IgD-negative memory B cell (primary cell): ENCODE data around the gene BACE2. TPM values are rescaled to one million over a fixed set of nuclear protein-coding genes. Genes with fewer than 3 reads are reported as not detected.

ENCODE experiments used
- H3K27ac Mint-ChIP-seq, 3 donors: one replicate each; pipeline ENCODE4 v1.8.0; 2020 to 2022; ENCODE audit warnings: mild to moderate bottlenecking in 3 of 3, mixed read lengths in 3 of 3, moderate library complexity in 1 of 3
- H3K27me3 Mint-ChIP-seq: one replicate; pipeline ENCODE4 v1.8.0; 2021; ENCODE audit warnings: mixed read lengths
- H3K36me3 Mint-ChIP-seq: one replicate; pipeline ENCODE4 v1.8.0; 2020; ENCODE audit warnings: mild to moderate bottlenecking, mixed read lengths
- H3K4me1 Mint-ChIP-seq, 3 donors: one replicate each; pipeline ENCODE4 v1.8.0; 2020 to 2022; ENCODE audit warnings: mixed read lengths in 3 of 3, mild to moderate bottlenecking in 1 of 3
- H3K4me3 Mint-ChIP-seq, 4 donors: one replicate each; pipeline ENCODE4 v1.8.0; 2020 to 2022; ENCODE audit warnings: mild to moderate bottlenecking in 4 of 4, mixed read lengths in 4 of 4, moderate library complexity in 3 of 4
- H3K9me3 Mint-ChIP-seq, 3 donors: one replicate each; pipeline ENCODE4 v1.8.0; 2020 to 2021; ENCODE audit warnings: mixed read lengths in 3 of 3, mild to moderate bottlenecking in 1 of 3
- polyA plus RNA-seq: library from polyadenylated mRNA; unstranded; fragments of 300-500 nt; fragmentation: Illumina TruSeq; gene quantifications from one replicate; pipeline ENCODE4 v1.2.3, GENCODE V29; 2021

Gene BACE2
- polyA plus RNA-seq, 1 donor from 2014 or later = 91.4 TPM

DNA sequence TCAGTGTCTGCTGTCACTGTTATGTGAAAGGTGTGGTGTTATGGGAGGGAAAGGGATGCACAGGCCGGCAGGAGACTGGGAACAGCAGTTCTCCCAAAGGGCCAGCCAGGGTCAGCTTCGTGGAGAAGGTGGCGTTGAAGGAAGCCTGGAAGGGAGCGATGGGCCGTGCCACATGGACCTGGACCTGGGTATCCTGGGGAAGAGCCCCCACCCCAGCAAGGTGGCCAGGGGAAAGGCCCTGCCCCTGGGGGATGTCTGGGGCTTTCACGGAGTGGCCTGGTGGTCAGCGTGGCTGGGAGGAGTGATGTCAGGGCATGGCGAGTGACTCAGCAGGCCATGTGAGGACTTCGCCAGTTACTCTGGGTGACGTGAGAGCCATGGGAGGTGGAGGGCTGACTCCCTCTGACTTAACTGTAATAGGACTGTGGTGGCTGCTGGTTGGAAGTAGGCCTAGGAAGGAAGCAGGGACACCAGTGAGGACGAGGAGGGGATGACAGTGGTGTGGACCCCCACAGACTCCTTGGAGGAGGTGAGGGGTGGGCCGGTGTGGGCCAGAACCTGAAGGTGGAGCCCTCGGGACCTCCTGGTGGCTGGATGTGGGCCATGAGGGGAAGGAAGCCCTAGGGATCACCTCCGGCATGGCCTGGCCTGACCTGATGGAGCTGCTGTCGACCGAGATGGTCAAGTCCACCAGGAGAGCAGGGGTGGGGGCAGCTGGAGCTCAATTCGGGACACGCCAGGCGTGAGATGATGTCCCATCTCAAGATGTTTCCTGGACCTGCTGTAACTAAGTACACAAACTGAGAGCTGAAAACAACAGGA is 54.5 kb downstream of the BACE2 start:
- peak overlapping the region in 1 of 3 donors; percentile 5 for H3K27ac Mint-ChIP-seq

DNA sequence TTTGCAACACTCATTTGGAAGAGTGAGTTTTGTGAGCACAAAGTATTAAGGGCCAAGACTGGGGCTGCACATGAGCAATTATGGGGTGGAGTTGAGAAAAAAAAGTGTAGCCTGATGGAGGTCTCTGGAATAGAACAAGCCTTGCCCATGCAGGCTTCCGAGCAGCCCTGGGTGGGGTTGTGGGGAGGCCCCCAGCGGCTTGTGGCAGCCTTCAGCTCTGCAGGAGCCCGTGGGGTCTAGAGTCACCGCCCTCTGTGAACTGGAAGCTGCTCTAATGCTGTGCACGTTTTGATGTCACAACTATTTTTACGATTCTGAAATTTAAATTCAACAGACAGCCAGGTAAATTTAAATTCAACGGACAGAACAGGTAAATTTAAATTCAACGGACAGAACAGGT is 58.9 kb downstream of the BACE2 start:
- Mint-ChIP-seq H3K27me3 (no peaks in the 10 kb centered on the region), H3K4me1 (peaks cover 37 to 54% (median 38%) of the 10 kb centered on the region in 3 donors), H3K9me3 (no peaks in the 10 kb centered on the region), H3K4me3 (peak overlapping the region in 1 of 4 donors; percentile 41), H3K36me3 (no peaks in the 10 kb centered on the region), H3K27ac (no peak overlapping the region)

More for the DNA sequence above, 54.5 kb downstream of the BACE2 start:
- H3K27me3 Mint-ChIP-seq = no peaks in the 10 kb centered on the region
- H3K36me3 Mint-ChIP-seq = peaks cover 3% of the 10 kb centered on the region
- H3K9me3 Mint-ChIP-seq = no peaks in the 10 kb centered on the region
- H3K4me3 Mint-ChIP-seq = no peak overlapping the region
- H3K4me1 Mint-ChIP-seq = peaks cover 4 to 20% (median 10%) of the 10 kb centered on the region in 3 donors

DNA sequence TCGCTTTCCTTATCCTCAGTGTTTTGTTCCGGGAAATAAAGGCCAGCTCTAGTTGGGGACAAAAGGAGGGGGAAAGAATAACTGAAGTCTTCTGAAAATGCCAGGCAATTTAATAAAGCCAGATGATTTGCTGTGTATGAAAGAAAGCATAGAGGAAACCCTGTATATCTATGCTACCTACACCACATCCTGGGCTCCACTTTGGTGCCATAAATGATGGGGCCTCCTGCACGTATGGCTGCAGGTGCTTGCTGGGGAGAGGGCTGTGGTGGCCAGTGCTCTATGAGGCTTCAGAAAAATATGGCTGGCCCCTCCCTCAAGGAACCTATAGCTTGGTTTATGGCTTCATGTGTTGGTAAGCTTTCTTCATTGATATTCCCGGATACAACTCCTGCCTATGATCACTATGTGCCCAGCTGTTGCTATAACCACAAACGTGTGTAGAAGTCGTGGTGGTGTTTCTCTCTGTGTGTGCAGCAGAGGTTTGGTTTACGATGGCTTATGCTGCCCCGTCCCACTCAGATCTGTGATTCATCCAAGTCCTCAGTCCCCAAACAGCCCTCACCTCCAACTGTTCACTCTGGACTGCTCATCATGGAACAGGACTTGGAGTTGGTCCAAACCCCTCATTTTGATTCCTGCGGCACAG is 59.5 kb downstream of the BACE2 start:
- no peaks in the 10 kb centered on the region for H3K36me3 Mint-ChIP-seq
- no peaks in the 10 kb centered on the region for H3K9me3 Mint-ChIP-seq
- peaks cover 41 to 60% (median 44%) of the 10 kb centered on the region in 3 donors for H3K4me1 Mint-ChIP-seq
- H3K27me3 Mint-ChIP-seq = no peaks in the 10 kb centered on the region
- H3K27ac Mint-ChIP-seq = peak overlapping the region in 1 of 3 donors; percentile 53
- H3K4me3 Mint-ChIP-seq = peak overlapping the region in 2 of 4 donors; percentile 24 to 60

DNA sequence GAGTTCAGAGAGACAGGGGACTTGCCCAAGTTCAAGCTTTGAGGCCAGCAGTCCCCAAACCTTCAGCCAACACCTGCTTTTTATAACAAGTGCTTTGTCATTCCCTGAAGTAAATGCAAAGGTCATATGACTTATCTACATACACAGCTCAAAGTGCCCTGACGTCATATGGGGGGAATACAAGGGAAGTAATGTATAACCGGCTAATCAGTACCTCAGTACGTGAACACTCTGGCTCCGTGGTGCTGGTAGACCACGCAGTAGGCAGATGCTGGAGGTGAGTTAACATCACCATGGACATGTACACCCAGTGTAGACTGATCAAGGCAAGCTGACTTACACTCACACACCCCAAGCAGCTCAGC is 60.0 kb downstream of the BACE2 start:
- Mint-ChIP-seq H3K4me1 (peaks cover 42 to 62% (median 45%) of the 10 kb centered on the region in 3 donors), H3K27me3 (no peaks in the 10 kb centered on the region), H3K27ac (peak overlapping the region in 1 of 3 donors; percentile 97), H3K9me3 (no peaks in the 10 kb centered on the region), H3K4me3 (peak overlapping the region in 3 of 4 donors; percentile 40 to 74 (median 60)), H3K36me3 (no peaks in the 10 kb centered on the region)

DNA sequence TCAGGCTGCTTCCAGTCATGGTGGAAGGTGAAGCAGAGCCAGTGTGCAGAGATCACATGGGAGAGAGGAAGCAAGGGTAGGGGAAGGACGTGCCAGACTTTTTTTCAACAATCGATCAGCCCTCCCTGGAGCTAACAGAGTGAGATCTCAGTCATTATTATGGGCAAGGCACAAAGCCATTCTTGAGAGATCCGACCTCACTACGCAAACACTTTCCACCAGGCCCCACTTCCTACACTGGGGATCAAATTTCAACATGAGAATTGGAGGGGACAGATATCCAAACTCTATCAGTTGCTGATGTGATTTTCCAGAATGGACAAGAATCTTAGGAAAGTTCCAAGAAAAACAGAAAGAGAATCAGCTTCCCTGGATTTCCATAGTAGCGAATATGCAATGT is 60.5 kb downstream of the BACE2 start:
- H3K27me3 Mint-ChIP-seq = no peaks in the 10 kb centered on the region
- H3K27ac Mint-ChIP-seq = peak overlapping the region in 2 of 3 donors; percentile 83 to 97
- H3K4me1 Mint-ChIP-seq = peaks cover 42 to 64% (median 45%) of the 10 kb centered on the region in 3 donors
- H3K4me3 Mint-ChIP-seq = peak overlapping the region in 3 of 4 donors; percentile 60 to 82 (median 74)
- H3K36me3 Mint-ChIP-seq = no peaks in the 10 kb centered on the region
- no peaks in the 10 kb centered on the region for H3K9me3 Mint-ChIP-seq

DNA sequence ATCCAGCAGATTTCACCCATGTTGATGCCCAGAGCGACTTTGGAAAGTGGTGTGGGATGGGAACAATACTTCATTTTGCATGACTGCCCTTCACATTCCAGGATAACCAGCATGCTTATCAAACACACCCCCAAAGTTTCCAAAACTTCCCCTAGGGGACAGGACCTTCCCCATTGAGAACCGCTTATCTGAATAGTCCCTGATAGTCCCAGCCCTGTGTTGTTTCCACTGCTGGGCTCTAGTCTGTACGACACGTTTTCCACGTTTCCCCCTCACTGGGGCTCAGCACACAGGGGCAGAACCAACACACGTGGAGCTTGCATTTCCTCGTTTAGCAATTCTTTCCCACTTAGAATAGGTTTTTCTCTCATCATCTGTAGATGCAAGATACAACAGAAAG is 61.0 kb downstream of the BACE2 start:
- Mint-ChIP-seq H3K4me3 (peak overlapping the region; percentile 71 to 96 (median 84)), H3K27me3 (no peaks in the 10 kb centered on the region), H3K36me3 (no peaks in the 10 kb centered on the region), H3K4me1 (peaks cover 44 to 60% (median 48%) of the 10 kb centered on the region in 3 donors), H3K27ac (peak overlapping the region; percentile 28 to 97 (median 83)), H3K9me3 (no peaks in the 10 kb centered on the region)

DNA sequence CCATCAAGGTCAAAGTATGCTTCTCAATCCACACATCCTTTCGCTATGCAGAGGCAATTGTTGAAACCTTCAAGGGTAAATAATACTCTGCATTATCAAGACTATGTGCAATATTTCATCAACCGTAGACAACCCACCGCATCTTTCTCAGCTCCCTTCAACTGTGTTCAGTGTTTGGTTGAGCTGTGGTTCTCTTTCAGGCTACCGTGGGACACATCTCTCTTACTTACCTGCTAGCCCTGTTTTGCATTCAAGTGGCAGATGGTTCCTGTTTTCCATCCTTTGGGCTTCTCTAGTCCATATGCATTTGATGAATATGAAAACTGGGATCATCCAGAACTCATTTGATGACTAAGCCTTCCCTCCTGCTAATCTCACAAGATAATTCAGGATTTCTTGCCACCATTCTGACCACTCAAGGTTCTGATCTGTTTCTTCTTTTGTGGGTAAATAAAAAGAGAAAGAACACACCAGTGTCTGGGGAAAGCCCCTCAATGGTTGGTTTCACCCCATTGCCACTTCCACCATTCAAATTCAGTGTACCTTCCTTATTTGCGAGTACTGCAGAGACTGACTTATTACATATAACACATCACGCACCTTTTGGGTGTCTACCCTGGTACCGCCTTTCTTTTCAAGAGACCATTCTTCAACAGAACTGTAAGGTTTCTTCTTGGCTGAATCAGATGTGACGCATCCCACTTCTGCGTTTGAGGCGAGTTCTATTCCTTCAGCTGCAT is 61.7 kb downstream of the BACE2 start:
- H3K27ac Mint-ChIP-seq = peak overlapping the region; percentile 28 to 97 (median 83)
- peak overlapping the region; percentile 71 to 96 (median 84) for H3K4me3 Mint-ChIP-seq
- peaks cover 2% of the 10 kb centered on the region for H3K36me3 Mint-ChIP-seq
- no peaks in the 10 kb centered on the region for H3K27me3 Mint-ChIP-seq
- H3K4me1 Mint-ChIP-seq = peaks cover 49 to 62% (median 53%) of the 10 kb centered on the region in 3 donors
- H3K9me3 Mint-ChIP-seq = no peaks in the 10 kb centered on the region

DNA sequence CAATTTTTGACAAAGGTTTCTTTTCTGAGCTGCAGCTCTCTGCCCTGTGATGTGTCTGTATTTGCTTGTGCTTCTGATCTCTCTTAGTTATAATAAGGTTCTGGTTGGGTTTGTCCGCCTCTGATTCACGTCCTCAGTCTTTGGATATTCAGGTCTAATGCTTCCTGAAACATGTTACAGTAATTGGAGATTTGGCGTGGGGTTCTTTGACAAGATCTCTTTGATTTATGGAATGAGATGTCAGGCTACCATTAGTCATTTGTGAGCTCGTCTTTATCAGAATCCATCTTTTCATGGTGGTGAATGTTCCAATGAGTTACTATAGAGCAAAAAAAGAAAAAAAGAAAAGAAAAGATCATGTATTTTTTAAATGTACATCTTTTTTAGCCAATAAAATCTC is 62.5 kb downstream of the BACE2 start:
- Mint-ChIP-seq H3K9me3 (no peaks in the 10 kb centered on the region), H3K4me1 (peaks cover 49 to 59% (median 53%) of the 10 kb centered on the region in 3 donors), H3K27me3 (no peaks in the 10 kb centered on the region), H3K36me3 (peaks cover 2% of the 10 kb centered on the region), H3K27ac (peak overlapping the region; percentile 28 to 97 (median 83)), H3K4me3 (peak overlapping the region; percentile 71 to 96 (median 84))

DNA sequence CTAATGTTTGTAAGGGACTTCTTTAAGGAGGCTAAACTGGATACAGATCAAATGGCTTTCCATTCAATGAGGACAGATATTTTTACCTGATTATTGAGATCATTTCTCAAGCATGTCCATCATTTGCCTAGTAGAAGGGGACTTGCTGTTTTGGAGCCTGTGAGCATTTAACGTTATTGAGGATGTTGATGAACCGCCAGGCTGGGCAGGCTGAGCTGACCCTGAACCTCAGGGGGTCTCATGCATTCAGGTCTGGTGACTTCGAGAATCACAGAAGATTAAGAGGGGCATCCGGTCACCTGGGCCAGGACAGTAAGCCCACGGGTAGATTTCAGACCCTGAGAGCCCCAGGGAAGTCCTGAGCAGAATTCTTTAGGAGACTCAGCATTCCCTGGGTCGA is 63.1 kb downstream of the BACE2 start:
- H3K27ac Mint-ChIP-seq = peak overlapping the region in 2 of 3 donors; percentile 28 to 67
- H3K36me3 Mint-ChIP-seq = peaks cover 2% of the 10 kb centered on the region
- H3K9me3 Mint-ChIP-seq = no peaks in the 10 kb centered on the region
- H3K27me3 Mint-ChIP-seq = no peaks in the 10 kb centered on the region
- H3K4me1 Mint-ChIP-seq = peaks cover 49 to 61% (median 55%) of the 10 kb centered on the region in 3 donors
- peak overlapping the region; percentile 71 to 96 (median 84) for H3K4me3 Mint-ChIP-seq

DNA sequence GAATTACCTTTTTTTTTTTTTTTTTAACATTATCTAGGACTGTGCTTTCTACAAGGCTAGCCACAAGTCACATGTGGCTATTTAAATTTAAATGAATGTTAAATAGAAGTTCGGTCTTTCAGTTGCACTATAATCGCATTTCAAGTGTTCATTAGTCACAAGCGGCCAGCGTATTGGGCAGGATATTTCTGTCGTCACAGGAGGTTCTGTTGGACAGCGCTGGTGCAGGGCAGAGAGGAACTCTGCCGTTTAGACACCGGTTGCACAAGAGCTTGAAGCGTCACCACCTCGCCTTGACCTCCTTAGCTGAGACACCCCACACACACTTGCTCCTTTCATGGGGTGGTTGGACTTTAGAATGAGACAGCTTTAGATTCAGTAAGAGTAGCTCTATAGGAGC is 64.1 kb downstream of the BACE2 start:
- Mint-ChIP-seq H3K36me3 (peaks cover 4% of the 10 kb centered on the region), H3K27ac (peak overlapping the region; percentile 23 to 85 (median 32)), H3K4me3 (peak overlapping the region; percentile 71 to 96 (median 84)), H3K9me3 (no peaks in the 10 kb centered on the region), H3K4me1 (peaks cover 52 to 60% (median 59%) of the 10 kb centered on the region in 3 donors), H3K27me3 (no peaks in the 10 kb centered on the region)

DNA sequence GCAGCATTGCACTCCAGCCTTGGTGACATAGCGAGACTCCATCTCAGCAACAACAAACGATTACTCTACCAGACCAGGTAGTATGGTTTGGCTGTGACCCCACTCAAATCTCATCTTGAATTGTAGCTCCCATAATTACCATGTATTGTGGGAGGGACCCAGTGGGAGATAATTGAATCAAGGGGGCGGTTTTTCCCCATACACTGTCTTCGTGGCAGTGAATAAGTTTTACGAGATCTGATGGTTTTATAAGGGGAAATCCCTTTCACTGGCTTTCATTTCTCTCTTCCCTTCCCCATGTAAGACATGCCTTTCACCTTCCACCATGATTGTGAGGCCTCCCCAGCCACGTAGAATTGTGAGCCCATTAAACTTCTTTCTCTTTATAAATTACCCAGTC is 66.0 kb downstream of the BACE2 start:
- Mint-ChIP-seq H3K4me3 (peak overlapping the region; percentile 12 to 90 (median 50)), H3K27me3 (no peaks in the 10 kb centered on the region), H3K9me3 (no peaks in the 10 kb centered on the region), H3K27ac (peak overlapping the region in 2 of 3 donors; percentile 5 to 16), H3K36me3 (peaks cover 11% of the 10 kb centered on the region), H3K4me1 (peaks cover 38 to 46% (median 44%) of the 10 kb centered on the region in 3 donors)

DNA sequence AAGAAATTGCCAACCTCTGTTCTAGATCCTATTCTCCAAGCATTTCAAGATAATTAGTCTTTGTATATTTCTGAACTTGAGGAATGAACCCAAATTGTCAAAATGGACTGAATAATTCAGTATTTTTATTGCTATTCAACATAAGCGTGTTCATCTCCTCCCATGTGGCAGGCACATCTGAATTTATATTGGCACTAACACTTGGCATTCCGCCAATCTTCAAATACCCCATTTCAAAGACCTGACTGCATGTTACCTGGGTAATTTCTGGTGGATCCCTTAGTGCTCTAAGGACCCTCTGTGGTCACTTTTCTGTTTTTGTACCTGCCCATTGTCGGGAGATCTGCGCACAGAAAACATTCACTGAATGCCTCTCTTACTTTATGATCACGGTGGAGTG is 66.6 kb downstream of the BACE2 start:
- Mint-ChIP-seq H3K4me3 (peak overlapping the region in 1 of 4 donors; percentile 90), H3K36me3 (peaks cover 11% of the 10 kb centered on the region), H3K27me3 (no peaks in the 10 kb centered on the region), H3K27ac (no peak overlapping the region), H3K4me1 (peaks cover 31 to 42% (median 39%) of the 10 kb centered on the region in 3 donors), H3K9me3 (no peaks in the 10 kb centered on the region)

DNA sequence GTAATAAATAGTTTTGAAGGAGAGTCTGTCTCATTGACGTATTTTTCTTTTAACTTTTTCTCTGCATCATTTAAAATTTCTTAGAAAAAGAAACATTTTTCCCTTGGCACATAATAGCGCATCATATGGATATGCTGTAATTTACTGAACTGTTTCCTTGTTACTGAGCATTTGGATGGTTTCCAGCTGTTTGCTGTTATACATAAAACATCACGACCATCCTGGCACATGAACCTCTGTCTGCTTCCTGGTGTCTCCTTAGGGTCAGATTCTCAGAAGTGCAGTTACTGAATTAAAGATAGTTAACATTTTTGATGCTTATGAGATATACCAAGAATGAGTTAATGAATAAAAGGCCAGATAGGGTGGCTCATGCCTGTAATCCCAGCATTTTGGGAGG is 67.2 kb downstream of the BACE2 start:
- peaks cover 14% of the 10 kb centered on the region for H3K36me3 Mint-ChIP-seq
- no peaks in the 10 kb centered on the region for H3K27me3 Mint-ChIP-seq
- no peak overlapping the region for H3K27ac Mint-ChIP-seq
- H3K4me3 Mint-ChIP-seq = no peak overlapping the region
- no peaks in the 10 kb centered on the region for H3K9me3 Mint-ChIP-seq
- H3K4me1 Mint-ChIP-seq = peaks cover 29 to 40% (median 38%) of the 10 kb centered on the region in 3 donors

DNA sequence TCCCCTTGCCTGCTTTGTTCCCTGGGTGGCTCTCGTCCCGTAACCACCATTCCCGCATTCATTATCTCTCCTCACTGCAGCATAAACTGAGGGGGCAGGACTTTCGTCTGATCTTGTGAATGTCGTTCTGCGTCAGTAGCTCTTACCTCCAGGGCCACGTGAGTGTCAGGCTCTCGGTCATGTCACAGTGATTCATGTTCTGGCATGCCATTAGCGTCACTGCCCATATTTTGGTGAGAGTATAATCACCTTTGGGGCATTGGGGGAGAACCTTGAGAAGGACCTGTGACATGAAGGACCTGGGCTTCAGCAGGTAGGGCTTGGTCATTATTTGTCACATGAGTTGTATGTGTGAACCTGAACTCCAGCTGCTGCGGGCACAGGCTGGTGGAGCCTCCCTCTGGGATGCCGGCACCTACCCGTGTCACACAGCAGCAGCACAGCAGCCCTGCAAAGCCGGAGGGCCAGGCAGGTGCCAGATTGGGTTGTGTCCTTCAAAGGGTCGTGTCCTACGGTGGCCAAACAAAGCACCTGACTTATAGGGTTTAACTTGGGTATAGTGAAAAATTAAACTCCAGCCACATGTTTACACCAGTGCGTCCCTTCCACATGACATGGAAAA is 68.5 kb downstream of the BACE2 start:
- Mint-ChIP-seq H3K4me1 (peaks cover 20 to 30% (median 29%) of the 10 kb centered on the region in 3 donors), H3K36me3 (peaks cover 14% of the 10 kb centered on the region), H3K27me3 (no peaks in the 10 kb centered on the region), H3K27ac (peak overlapping the region in 1 of 3 donors; percentile 32), H3K9me3 (no peaks in the 10 kb centered on the region), H3K4me3 (no peak overlapping the region)
